ENCODE measurements around the gene APMAP. TPM values are rescaled to one million over a fixed set of nuclear protein-coding genes. Genes with fewer than 3 reads are reported as not detected.

The APMAP gene
- total RNA-seq, 4 donors from 2014 or later, result 18.8 to 78.7 (median 57.7) TPM

DNA sequence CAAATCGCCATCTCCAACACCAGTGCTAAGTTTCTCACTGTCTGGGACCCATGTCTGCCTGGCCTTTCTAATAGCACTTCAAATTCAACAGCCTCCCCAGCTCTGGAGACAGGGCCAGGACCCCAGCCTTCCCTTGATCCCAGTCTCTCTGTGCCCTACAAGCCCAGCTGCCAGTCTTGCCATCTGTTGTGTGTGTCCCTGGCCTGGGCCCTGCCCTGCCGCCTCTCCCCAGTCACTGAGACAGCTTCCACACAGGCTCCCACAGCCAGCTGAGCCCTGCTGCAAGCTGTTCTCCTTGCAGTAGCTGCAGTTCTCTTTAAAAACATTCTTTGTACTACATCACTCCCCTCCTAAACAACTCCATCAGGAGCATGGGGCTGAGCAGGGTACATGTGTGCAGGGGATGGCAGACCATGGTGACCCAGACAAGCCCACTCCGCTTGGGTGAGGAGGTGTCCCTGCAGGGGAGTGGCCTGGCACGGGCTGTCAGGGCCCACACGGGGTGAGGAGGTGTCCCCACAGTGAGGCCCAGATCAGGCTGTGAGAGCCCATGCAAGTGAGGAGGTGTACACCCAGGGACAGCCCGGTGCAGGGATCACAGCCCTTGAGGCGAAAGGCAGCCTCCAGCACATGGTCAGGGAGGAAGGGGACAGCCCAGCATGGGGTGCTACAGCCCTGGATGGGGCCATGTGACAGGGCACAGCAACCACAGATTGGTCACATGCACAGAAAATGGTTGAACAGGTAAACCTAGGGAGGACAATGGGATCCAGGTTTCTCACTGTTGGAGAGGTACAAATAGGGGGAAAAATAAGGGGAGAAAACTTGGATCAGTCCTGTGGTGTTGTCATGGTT, 27.3 kb downstream of the APMAP start:
- no peaks in the 10 kb centered on the region for H3K4me1 ChIP-seq
- no peaks in the 10 kb centered on the region for H3K36me3 ChIP-seq
- H3K27me3 ChIP-seq, result no peaks in the 10 kb centered on the region
- no peaks in the 10 kb centered on the region for H3K9me3 ChIP-seq
- no peak overlapping the region for H3K27ac ChIP-seq
- TF ChIP-seq, protein P1, sequence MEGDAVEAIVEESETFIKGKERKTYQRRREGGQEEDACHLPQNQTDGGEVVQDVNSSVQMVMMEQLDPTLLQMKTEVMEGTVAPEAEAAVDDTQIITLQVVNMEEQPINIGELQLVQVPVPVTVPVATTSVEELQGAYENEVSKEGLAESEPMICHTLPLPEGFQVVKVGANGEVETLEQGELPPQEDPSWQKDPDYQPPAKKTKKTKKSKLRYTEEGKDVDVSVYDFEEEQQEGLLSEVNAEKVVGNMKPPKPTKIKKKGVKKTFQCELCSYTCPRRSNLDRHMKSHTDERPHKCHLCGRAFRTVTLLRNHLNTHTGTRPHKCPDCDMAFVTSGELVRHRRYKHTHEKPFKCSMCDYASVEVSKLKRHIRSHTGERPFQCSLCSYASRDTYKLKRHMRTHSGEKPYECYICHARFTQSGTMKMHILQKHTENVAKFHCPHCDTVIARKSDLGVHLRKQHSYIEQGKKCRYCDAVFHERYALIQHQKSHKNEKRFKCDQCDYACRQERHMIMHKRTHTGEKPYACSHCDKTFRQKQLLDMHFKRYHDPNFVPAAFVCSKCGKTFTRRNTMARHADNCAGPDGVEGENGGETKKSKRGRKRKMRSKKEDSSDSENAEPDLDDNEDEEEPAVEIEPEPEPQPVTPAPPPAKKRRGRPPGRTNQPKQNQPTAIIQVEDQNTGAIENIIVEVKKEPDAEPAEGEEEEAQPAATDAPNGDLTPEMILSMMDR (IDR thresholded peaks at IDR 0.05), result no peak
- no peak for TF ChIP-seq POLR2A (IDR thresholded peaks at IDR 0.05)
- DNase-seq, result no peak
- intact Hi-C loops (cut with DNase I; ENCODE audit: low total_unique reads), result no loop called here
- H3K4me3 ChIP-seq, result no peak overlapping the region

DNA sequence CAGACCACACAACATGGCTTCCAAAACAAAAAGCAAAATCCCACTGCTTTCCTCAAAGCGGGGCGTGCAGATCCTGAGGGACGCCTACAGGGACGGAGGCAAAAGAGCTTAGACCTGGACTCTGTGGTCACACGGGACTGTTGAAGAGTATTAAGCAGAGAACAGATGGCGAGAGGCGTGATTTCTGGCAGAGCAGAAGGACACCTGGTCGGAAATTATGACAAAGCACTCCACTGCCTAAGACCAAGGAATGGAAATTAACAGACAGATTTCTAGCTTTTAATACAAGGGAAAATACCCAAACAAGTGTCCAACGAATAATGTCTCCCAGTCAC, 28.1 kb downstream of the APMAP start:
- no peaks in the 10 kb centered on the region for H3K27me3 ChIP-seq
- H3K9me3 ChIP-seq, result no peaks in the 10 kb centered on the region
- DNase-seq, result no peak
- no peaks in the 10 kb centered on the region for H3K4me1 ChIP-seq
- H3K27ac ChIP-seq, result no peak overlapping the region
- TF ChIP-seq POLR2A (IDR thresholded peaks at IDR 0.05), result no peak
- TF ChIP-seq, protein P1 (IDR thresholded peaks at IDR 0.05), result no peak
- H3K4me3 ChIP-seq, result no peak overlapping the region
- no peaks in the 10 kb centered on the region for H3K36me3 ChIP-seq
- intact Hi-C loops (cut with DNase I; ENCODE audit: low total_unique reads), result no loop called here

DNA sequence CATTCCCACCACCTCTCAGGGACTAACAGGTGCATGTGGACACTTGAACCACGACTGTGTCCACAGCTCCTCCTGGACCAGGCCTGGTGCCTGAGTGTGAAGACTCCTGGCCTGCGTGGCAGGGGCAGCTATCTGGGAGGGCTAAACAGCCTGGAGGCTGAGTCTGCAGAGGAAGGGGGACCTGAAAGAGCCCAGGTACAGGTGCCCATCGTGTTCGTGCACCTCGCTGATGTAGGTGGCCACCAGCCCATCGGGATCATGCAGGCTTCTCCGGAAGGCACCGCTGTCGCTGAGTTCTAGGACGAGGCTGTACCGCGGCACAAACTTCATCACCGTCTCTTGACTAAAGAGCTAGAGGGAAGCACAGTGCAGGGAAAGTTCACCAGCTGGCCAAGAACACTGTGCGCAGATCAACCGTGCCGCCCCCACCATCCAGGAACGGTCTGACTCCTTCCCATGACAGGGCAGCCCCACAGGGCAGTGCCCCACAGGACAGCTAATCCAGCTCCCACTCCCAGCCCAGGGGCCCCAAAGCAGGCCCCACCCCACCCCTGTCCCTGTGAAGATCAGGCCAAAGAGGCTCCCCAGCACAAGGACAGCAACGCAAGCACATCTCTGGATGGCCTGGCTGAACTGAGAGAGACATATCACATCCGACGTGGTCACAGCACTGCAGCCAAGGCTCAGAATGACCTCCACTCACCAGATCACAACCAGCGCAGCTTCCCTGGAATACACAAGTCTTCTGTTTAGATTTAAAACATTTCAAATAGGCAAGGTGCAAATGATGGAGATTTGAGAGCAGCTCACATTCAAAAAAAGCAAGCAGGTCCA, 28.7 kb downstream of the APMAP start:
- H3K4me3 ChIP-seq, result no peak overlapping the region
- DNase-seq, result no peak
- intact Hi-C loops (cut with DNase I; ENCODE audit: low total_unique reads), result no loop called here
- H3K36me3 ChIP-seq, result no peaks in the 10 kb centered on the region
- H3K27ac ChIP-seq, result no peak overlapping the region
- no peaks in the 10 kb centered on the region for H3K27me3 ChIP-seq
- TF ChIP-seq POLR2A (IDR thresholded peaks at IDR 0.05), result no peak
- TF ChIP-seq, protein P1 (IDR thresholded peaks at IDR 0.05), result no peak
- H3K4me1 ChIP-seq, result no peaks in the 10 kb centered on the region
- H3K9me3 ChIP-seq, result no peaks in the 10 kb centered on the region

DNA sequence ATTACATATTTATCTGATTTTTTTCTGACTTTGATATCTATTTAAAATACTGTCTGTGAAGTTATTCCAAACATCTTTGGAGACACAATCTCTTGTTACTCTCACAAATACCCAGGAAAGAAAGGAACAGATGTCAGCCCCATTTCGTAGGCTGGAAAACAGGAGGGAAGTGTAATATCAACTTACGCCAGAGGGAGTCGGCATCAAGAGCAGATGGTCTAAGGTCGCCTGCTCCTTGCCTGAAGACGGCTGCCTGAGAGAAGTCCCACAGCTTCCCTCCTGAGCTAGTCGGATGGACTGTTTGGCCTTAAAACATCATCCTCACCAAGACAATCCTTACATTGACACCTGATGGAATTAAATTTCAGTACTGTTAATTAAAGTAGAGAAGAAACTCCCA, 30.0 kb downstream of the APMAP start:
- Histone ChIP-seq H3K36me3 (no peaks in the 10 kb centered on the region), H3K27ac (no peak overlapping the region), H3K4me1 (no peaks in the 10 kb centered on the region), H3K9me3 (no peaks in the 10 kb centered on the region), H3K27me3 (no peaks in the 10 kb centered on the region), H3K4me3 (no peak overlapping the region)
- TF ChIP-seq, protein P1 (IDR thresholded peaks at IDR 0.05), result no peak
- TF ChIP-seq POLR2A (IDR thresholded peaks at IDR 0.05), result no peak
- no peak for DNase-seq
- intact Hi-C loops (cut with DNase I; ENCODE audit: low total_unique reads), result no loop called here

DNA sequence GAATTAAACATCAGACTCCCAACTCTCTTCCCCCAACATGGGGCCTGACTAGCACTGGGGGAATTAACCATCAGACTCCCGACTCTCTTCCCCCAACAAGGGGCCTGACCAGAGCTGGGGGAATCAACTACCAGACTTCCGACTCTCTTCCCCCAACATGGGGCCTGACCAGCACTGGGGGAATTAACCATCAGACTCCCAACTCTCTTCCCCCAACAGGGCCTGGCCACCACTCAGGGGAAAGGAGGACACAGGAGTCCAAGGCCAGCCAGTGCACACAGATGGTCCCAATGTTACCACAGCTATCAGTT, 30.4 kb downstream of the APMAP start:
- Histone ChIP-seq H3K4me3 (no peak overlapping the region), H3K27ac (no peak overlapping the region), H3K9me3 (no peaks in the 10 kb centered on the region), H3K36me3 (no peaks in the 10 kb centered on the region), H3K4me1 (no peaks in the 10 kb centered on the region), H3K27me3 (no peaks in the 10 kb centered on the region)
- intact Hi-C loops (cut with DNase I; ENCODE audit: low total_unique reads), result no loop called here
- DNase-seq, result no peak
- TF ChIP-seq POLR2A (IDR thresholded peaks at IDR 0.05), result no peak
- TF ChIP-seq, protein P1 (IDR thresholded peaks at IDR 0.05), result no peak

Data from uterus (tissue), 4 donors.